ENCODE results near the gene FAM174C. TPM values are rescaled to one million over a fixed set of nuclear protein-coding genes. Genes with fewer than 3 reads are reported as not detected.

The FAM174C gene
- total RNA-seq, 3 donors from 2014 or later (not counting 1 experiment from before 2014, with no cell fraction given) = 26.6 to 33.4 (median 27.1) TPM

DNA sequence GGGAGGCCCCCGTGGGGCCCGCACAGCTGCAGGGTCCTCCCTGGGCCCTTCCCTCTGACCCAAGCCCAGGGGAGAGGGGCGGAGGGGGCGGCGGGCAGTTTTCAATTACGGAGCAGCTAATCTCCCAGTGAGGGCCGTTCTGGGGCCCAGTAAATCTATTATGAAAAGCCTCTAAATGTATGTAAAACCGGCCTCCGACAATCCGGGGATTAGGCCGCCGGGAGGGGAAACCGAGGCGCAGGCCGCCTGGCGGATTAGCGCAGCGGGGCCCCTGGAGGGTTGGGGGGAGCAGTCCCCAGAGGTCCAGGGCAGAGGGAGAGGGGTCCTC is 35.5 kb downstream of the FAM174C start:
- H3K36me3 Mint-ChIP-seq = no peaks in the 10 kb centered on the region
- H3K27me3 ChIP-seq (ENCODE audit: control insufficient read depth, insufficient read depth, low read length) = peaks cover 3% of the 10 kb centered on the region
- H3K27ac Mint-ChIP-seq = no peak overlapping the region
- H3K4me1 Mint-ChIP-seq = no peaks in the 10 kb centered on the region
- H3K9me3 Mint-ChIP-seq = no peaks in the 10 kb centered on the region
- DNase-seq (no peak), ATAC-seq (no peak)
- WGBS (ENCODE audit: insufficient coverage) = 88% methylated on average over 18 of the region's 18 CpGs
- H3K4me1 ChIP-seq (ENCODE audit: control insufficient read depth, insufficient read depth, low read length) = no peaks in the 10 kb centered on the region
- H3K27me3 Mint-ChIP-seq (ENCODE audit: low read depth in 2 of 2) = peaks cover 0 to 3% of the 10 kb centered on the region in 2 donors
- H3K36me3 ChIP-seq (ENCODE audit: control insufficient read depth, insufficient read depth, low read length) = no peaks in the 10 kb centered on the region
- H3K27ac ChIP-seq (ENCODE audit: low read length) = no peak overlapping the region
- intact Hi-C loops (cut with micrococcal nuclease) = no loop called here
- TF ChIP-seq CTCF (IDR thresholded peaks at IDR 0.05) = no peak
- H3K4me3 Mint-ChIP-seq = no peak overlapping the region
- H3K4me3 ChIP-seq (ENCODE audit: low read length) = no peak overlapping the region
- H3K9me3 ChIP-seq (ENCODE audit: control insufficient read depth, insufficient read depth, low read length) = no peaks in the 10 kb centered on the region

DNA sequence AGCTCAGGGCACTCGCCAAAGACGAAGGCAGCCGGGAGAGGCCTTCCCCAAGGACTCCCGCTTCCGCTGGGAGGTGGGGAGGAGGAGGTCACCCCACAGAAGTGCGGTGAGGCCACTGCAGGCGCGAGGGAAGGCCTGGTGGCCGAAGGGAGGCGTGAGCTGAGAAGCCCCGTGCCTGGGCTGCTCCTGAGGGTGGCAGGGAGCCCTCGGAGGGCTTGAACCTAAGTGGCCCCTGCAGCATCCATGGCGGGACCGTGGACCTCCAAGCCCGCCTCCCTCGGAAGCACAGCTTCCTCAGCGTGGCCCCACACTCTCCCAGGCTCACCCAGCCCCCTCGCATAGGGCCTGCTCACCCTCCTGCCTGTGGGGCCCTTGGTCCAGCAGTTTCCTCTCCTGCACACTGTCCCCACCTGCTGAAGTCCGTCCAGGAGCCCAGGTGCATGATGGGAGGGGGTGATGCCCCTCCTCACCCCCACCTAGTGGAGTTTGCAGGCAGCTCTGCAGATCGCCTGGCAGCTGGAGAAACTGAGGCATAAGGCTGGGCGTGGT is 36.3 kb downstream of the FAM174C start:
- Histone ChIP-seq H3K4me1 (ENCODE audit: control insufficient read depth, insufficient read depth, low read length) (peaks cover 4% of the 10 kb centered on the region), H3K27me3 (ENCODE audit: control insufficient read depth, insufficient read depth, low read length) (peaks cover 9% of the 10 kb centered on the region), H3K9me3 (ENCODE audit: control insufficient read depth, insufficient read depth, low read length) (no peaks in the 10 kb centered on the region), H3K36me3 (ENCODE audit: control insufficient read depth, insufficient read depth, low read length) (no peaks in the 10 kb centered on the region), H3K27ac (ENCODE audit: low read length) (no peak overlapping the region), H3K4me3 (ENCODE audit: low read length) (no peak overlapping the region)
- intact Hi-C loops (cut with micrococcal nuclease) = no loop called here
- Mint-ChIP-seq H3K9me3 (no peaks in the 10 kb centered on the region), H3K36me3 (no peaks in the 10 kb centered on the region), H3K4me1 (no peaks in the 10 kb centered on the region), H3K4me3 (no peak overlapping the region), H3K27me3 (ENCODE audit: low read depth in 2 of 2) (peaks cover 0 to 3% of the 10 kb centered on the region in 2 donors), H3K27ac (no peak overlapping the region)
- WGBS (ENCODE audit: insufficient coverage) = 77% methylated on average over 21 of the region's 21 CpGs
- TF ChIP-seq CTCF (IDR thresholded peaks at IDR 0.05) = no peak
- DNase-seq = no peak
- no peak for ATAC-seq

- H3K36me3 Mint-ChIP-seq = no peaks in the 10 kb centered on the region
- Histone ChIP-seq H3K36me3 (ENCODE audit: control insufficient read depth, insufficient read depth, low read length) (no peaks in the 10 kb centered on the region), H3K27me3 (ENCODE audit: control insufficient read depth, insufficient read depth, low read length) (peaks cover 12% of the 10 kb centered on the region), H3K4me1 (ENCODE audit: control insufficient read depth, insufficient read depth, low read length) (peaks cover 4% of the 10 kb centered on the region), H3K4me3 (ENCODE audit: low read length) (no peak overlapping the region), H3K27ac (ENCODE audit: low read length) (no peak overlapping the region), H3K9me3 (ENCODE audit: control insufficient read depth, insufficient read depth, low read length) (no peaks in the 10 kb centered on the region)
- 87% methylated on average over 61 of the region's 61 CpGs for WGBS (ENCODE audit: insufficient coverage)
- intact Hi-C loops (cut with micrococcal nuclease) = no loop called here
- no peak for TF ChIP-seq CTCF (IDR thresholded peaks at IDR 0.05)
- ATAC-seq (no peak), DNase-seq (no peak)
- H3K9me3 Mint-ChIP-seq = no peaks in the 10 kb centered on the region
- no peaks in the 10 kb centered on the region for H3K4me1 Mint-ChIP-seq
- no peak overlapping the region for H3K27ac Mint-ChIP-seq
- H3K27me3 Mint-ChIP-seq (ENCODE audit: low read depth in 2 of 2) = peaks cover 8 to 11% of the 10 kb centered on the region in 2 donors
- H3K4me3 Mint-ChIP-seq = no peak overlapping the region
Observed at GRCh38 chr19:1312767-1313694, 37.7 kb downstream of the FAM174C start.
